Natural killer cell (primary cell): ENCODE results near the gene GATA6. TPM values are rescaled to one million over a fixed set of nuclear protein-coding genes. Genes with fewer than 3 reads are reported as not detected.

Experiments
- ATAC-seq, 3 donors: fragments of 150-1000 bp in 2 of 3; fragments of 200-7000 bp in 1 of 3; cut with Tn5 transposase; 1 replicate in 1 of 3; 2 replicates in 2 of 3; pipeline ENCODE4 v1.10.0; 2021; ENCODE audit warnings: mild to moderate bottlenecking in 2 of 3, moderate library complexity in 2 of 3
- DNase-seq, 2 donors: peaks; one replicate each; pipeline versions ENCODE4 v3.0.0 to v3.0.0-alpha.2; 2013 to 2021; ENCODE audit warnings: mixed read lengths in 1 of 2
- H3K27ac ChIP-seq: one replicate; pipeline ENCODE4 v1.5.1; 2013; ENCODE audit warnings: mild to moderate bottlenecking, low read length
- H3K27me3 ChIP-seq: one replicate; pipeline ENCODE4 v1.6.1; 2013; ENCODE audit warnings: low read length; ENCODE audit not compliant: control insufficient read depth, insufficient read depth
- H3K36me3 ChIP-seq: one replicate; pipeline ENCODE4 v1.6.1; 2013; ENCODE audit warnings: low read length; ENCODE audit not compliant: control insufficient read depth, insufficient read depth
- H3K4me1 ChIP-seq: one replicate; pipeline ENCODE4 v1.6.1; 2013; ENCODE audit warnings: low read length; ENCODE audit not compliant: control insufficient read depth, insufficient read depth
- H3K4me3 ChIP-seq: one replicate; pipeline ENCODE4 v1.5.1; 2013; ENCODE audit warnings: low read length
- H3K9me3 ChIP-seq: one replicate; pipeline ENCODE4 v1.6.1; 2013; ENCODE audit warnings: low read length; ENCODE audit not compliant: control insufficient read depth, insufficient read depth
- H3K27ac Mint-ChIP-seq, 2 donors: one replicate each; pipeline ENCODE4 v1.8.0; 2022; ENCODE audit warnings: mild to moderate bottlenecking in 2 of 2, mixed read lengths in 2 of 2, moderate library complexity in 1 of 2
- H3K27me3 Mint-ChIP-seq, 2 donors: one replicate each; pipeline ENCODE4 v1.8.0; 2022; ENCODE audit warnings: low read depth in 2 of 2, mixed read lengths in 2 of 2
- H3K36me3 Mint-ChIP-seq: one replicate; pipeline ENCODE4 v1.8.0; 2022; ENCODE audit warnings: mixed read lengths
- H3K4me1 Mint-ChIP-seq, 2 donors: one replicate each; pipeline ENCODE4 v1.8.0; 2022; ENCODE audit warnings: mixed read lengths in 2 of 2
- H3K4me3 Mint-ChIP-seq: one replicate; pipeline ENCODE4 v1.8.0; 2022; ENCODE audit warnings: mild to moderate bottlenecking, moderate library complexity, mixed read lengths
- H3K9me3 Mint-ChIP-seq, 2 donors: one replicate each; pipeline ENCODE4 v1.8.0; 2022; ENCODE audit warnings: mixed read lengths in 2 of 2
- CTCF ChIP-seq: fragments of 200-600 bp; IDR thresholded peaks from one replicate; pipeline ENCODE4 v1.8.0; 2022; ENCODE audit warnings: antibody characterized with exemption
- WGBS: methylation state at CpG from one replicate; pipeline ENCODE4 v1.1.7; 2013; ENCODE audit warnings: missing lambda C conversion rate; ENCODE audit not compliant: insufficient coverage; 5-methylcytosine and 5-hydroxymethylcytosine counted together
- intact Hi-C: fragments of 100-400 bp; cut with micrococcal nuclease; formaldehyde crosslinking; loops from one replicate; pipeline ENCODE4 v1.14.2; 2022
- total RNA-seq, 4 donors: library from RNA; stranded (reverse); fragments of 120-200 nt in 1 of 4; gene quantifications; one replicate each; pipeline versions ENCODE4 v1.2.3 to v1.2.4, GENCODE V29; 2013 to 2022

GATA6 gene
- total RNA-seq, 3 donors from 2014 or later (not counting 1 experiment from before 2014, with no cell fraction given), result 0.54 to 1.1 (median 1.0) TPM

DNA sequence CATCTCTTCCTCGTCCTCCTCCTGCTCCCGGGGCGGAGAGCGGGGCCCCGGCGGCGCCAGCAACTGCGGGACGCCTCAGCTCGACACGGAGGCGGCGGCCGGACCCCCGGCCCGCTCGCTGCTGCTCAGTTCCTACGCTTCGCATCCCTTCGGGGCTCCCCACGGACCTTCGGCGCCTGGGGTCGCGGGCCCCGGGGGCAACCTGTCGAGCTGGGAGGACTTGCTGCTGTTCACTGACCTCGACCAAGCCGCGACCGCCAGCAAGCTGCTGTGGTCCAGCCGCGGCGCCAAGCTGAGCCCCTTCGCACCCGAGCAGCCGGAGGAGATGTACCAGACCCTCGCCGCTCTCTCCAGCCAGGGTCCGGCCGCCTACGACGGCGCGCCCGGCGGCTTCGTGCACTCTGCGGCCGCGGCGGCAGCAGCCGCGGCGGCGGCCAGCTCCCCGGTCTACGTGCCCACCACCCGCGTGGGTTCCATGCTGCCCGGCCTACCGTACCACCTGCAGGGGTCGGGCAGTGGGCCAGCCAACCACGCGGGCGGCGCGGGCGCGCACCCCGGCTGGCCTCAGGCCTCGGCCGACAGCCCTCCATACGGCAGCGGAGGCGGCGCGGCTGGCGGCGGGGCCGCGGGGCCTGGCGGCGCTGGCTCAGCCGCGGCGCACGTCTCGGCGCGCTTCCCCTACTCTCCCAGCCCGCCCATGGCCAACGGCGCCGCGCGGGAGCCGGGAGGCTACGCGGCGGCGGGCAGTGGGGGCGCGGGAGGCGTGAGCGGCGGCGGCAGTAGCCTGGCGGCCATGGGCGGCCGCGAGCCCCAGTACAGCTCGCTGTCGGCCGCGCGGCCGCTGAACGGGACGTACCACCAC, 2.1 kb downstream of the GATA6 start:
- no peak overlapping the region for H3K27ac Mint-ChIP-seq
- H3K36me3 Mint-ChIP-seq, result no peaks in the 10 kb centered on the region
- no peaks in the 10 kb centered on the region for H3K36me3 ChIP-seq
- H3K27me3 ChIP-seq, result peaks cover 56% of the 10 kb centered on the region
- DNase-seq, result no peak
- H3K27me3 Mint-ChIP-seq, result peaks cover 66 to 68% of the 10 kb centered on the region in 2 donors
- peak overlapping the region; percentile 95 for H3K4me3 Mint-ChIP-seq
- intact Hi-C loops, result loop anchor here (10.0 kb wide), 1 partner anchor 213 kb away; no protein-coding TSS in a partner anchor
- no peaks in the 10 kb centered on the region for H3K9me3 Mint-ChIP-seq
- no peak for TF ChIP-seq CTCF
- H3K4me1 ChIP-seq, result peaks cover 48% of the 10 kb centered on the region
- WGBS, result 10% methylated on average over 120 of the region's 120 CpGs
- H3K4me3 ChIP-seq, result no peak overlapping the region
- peaks cover 17 to 34% of the 10 kb centered on the region in 2 donors for H3K4me1 Mint-ChIP-seq
- ATAC-seq, result no peak
- H3K9me3 ChIP-seq, result peaks cover 2% of the 10 kb centered on the region
- no peak overlapping the region for H3K27ac ChIP-seq

GRCh38 chr18:22172120-22172582, 2.8 kb downstream of the GATA6 start:
- H3K4me3 ChIP-seq, result no peak overlapping the region
- no peak overlapping the region for H3K4me3 Mint-ChIP-seq
- ATAC-seq, result no peak
- peaks cover 63 to 65% of the 10 kb centered on the region in 2 donors for H3K27me3 Mint-ChIP-seq
- WGBS, result 45% methylated on average over 34 of the region's 34 CpGs
- H3K9me3 ChIP-seq, result no peaks in the 10 kb centered on the region
- H3K27ac Mint-ChIP-seq, result no peak overlapping the region
- H3K36me3 Mint-ChIP-seq, result no peaks in the 10 kb centered on the region
- H3K9me3 Mint-ChIP-seq, result no peaks in the 10 kb centered on the region
- peaks cover 51% of the 10 kb centered on the region for H3K27me3 ChIP-seq
- H3K36me3 ChIP-seq, result no peaks in the 10 kb centered on the region
- peaks cover 47% of the 10 kb centered on the region for H3K4me1 ChIP-seq
- H3K27ac ChIP-seq, result no peak overlapping the region
- DNase-seq, result no peak
- no peak for TF ChIP-seq CTCF
- intact Hi-C loops, result loop anchor here (10.0 kb wide), 1 partner anchor 213 kb away; no protein-coding TSS in a partner anchor
- peaks cover 18 to 32% of the 10 kb centered on the region in 2 donors for H3K4me1 Mint-ChIP-seq

GRCh38 chr18:22172594-22173049, 3.2 kb downstream of the GATA6 start:
- H3K27ac Mint-ChIP-seq, result no peak overlapping the region
- H3K9me3 Mint-ChIP-seq, result no peaks in the 10 kb centered on the region
- TF ChIP-seq CTCF, result no peak
- WGBS, result 93% methylated on average over 5 of the region's 7 CpGs
- peak overlapping the region; percentile 35 for H3K4me3 Mint-ChIP-seq
- ATAC-seq (no peak), DNase-seq (no peak)
- Histone ChIP-seq H3K27ac (no peak overlapping the region), H3K9me3 (no peaks in the 10 kb centered on the region), H3K27me3 (peaks cover 51% of the 10 kb centered on the region), H3K4me1 (peaks cover 43% of the 10 kb centered on the region), H3K4me3 (no peak overlapping the region), H3K36me3 (no peaks in the 10 kb centered on the region)
- peaks cover 18 to 32% of the 10 kb centered on the region in 2 donors for H3K4me1 Mint-ChIP-seq
- H3K27me3 Mint-ChIP-seq, result peaks cover 63 to 68% of the 10 kb centered on the region in 2 donors
- H3K36me3 Mint-ChIP-seq, result no peaks in the 10 kb centered on the region
- intact Hi-C loops, result loop anchor here (10.0 kb wide), 1 partner anchor 212 kb away; no protein-coding TSS in a partner anchor
